PC-3 (cell line): ENCODE results near the gene ZBTB16.

Experiments used
- EZH2 ChIP-seq: fragments of 300-600 bp; sonication (generic); IDR thresholded peaks from one replicate; pipeline ENCODE4 v1.6.1; 2017; ENCODE audit warnings: antibody characterized with exemption, mild to moderate bottlenecking, low read length; ENCODE audit not compliant: unreplicated experiment
- EZH2phosphoT487 ChIP-seq: fragments of 300-600 bp; sonication (generic); IDR thresholded peaks from 2 replicates; pipeline ENCODE4 v1.6.1; 2018; ENCODE audit warnings: mild to moderate bottlenecking, antibody characterized with exemption, low read length, borderline replicate concordance
- TF ChIP-seq, protein P1 (sequence below): fragments of 300-600 bp; sonication (generic); conservative IDR thresholded peaks from 2 replicates; pipeline ENCODE4 v1.5.1; 2017; ENCODE audit warnings: antibody characterized with exemption, low read depth, mild to moderate bottlenecking, low read length

DNA sequence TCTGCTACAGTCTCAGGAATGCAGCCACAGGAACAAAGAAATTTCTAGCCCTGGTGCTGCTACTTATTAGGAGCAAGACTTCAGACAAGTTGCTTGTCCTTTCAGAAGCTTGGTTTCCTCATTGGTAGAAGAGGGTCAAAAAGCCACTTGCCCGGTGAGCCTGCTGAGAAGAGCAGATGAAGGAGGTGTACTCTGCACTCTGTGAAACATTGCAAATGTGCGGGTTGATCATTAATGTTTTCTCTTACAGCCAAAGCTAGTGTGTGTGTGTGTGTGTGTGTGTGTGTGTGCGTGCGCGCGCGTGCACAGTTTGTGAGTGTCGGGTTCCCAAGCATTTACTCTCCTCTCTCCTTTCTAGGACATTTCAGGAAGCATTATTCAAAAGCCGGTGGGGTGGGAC, 150.4 kb downstream of the ZBTB16 start:
- TF ChIP-seq, protein P1, sequence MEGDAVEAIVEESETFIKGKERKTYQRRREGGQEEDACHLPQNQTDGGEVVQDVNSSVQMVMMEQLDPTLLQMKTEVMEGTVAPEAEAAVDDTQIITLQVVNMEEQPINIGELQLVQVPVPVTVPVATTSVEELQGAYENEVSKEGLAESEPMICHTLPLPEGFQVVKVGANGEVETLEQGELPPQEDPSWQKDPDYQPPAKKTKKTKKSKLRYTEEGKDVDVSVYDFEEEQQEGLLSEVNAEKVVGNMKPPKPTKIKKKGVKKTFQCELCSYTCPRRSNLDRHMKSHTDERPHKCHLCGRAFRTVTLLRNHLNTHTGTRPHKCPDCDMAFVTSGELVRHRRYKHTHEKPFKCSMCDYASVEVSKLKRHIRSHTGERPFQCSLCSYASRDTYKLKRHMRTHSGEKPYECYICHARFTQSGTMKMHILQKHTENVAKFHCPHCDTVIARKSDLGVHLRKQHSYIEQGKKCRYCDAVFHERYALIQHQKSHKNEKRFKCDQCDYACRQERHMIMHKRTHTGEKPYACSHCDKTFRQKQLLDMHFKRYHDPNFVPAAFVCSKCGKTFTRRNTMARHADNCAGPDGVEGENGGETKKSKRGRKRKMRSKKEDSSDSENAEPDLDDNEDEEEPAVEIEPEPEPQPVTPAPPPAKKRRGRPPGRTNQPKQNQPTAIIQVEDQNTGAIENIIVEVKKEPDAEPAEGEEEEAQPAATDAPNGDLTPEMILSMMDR: no peak
- no peak for TF ChIP-seq EZH2
- no peak for TF ChIP-seq EZH2phosphoT487
